Tibial artery (tissue), 4 donors: ENCODE data around the gene VIM.
"Not testable (repeated sequence)": the region's sequence is repeated elsewhere in the genome, so short reads cannot be mapped to it uniquely, and the experiment has no call there.

ENCODE experiments used
- DNase-seq, 2 donors: peaks; one replicate each; pipeline ENCODE4 v3.0.0-alpha.2; 2019
- H3K27ac ChIP-seq, 2 donors: fragments of 200-600 bp; sonication (generic) in 1 of 2; 1 replicate in 1 of 2; 2 replicates in 1 of 2; pipeline ENCODE4 v1.5.1; 2018 to 2019; ENCODE audit warnings: mild to moderate bottlenecking in 1 of 2
- H3K27me3 ChIP-seq, 2 donors: fragments of 200-600 bp; sonication (generic) in 1 of 2; one replicate each; pipeline versions ENCODE4 v1.5.1 to v1.6.0; 2016 to 2019
- H3K36me3 ChIP-seq, 3 donors: fragments of 200-600 bp; sonication (generic) in 2 of 3; one replicate each; pipeline ENCODE4 v1.5.1; 2016 to 2019; ENCODE audit warnings: mild to moderate bottlenecking in 2 of 3
- H3K4me1 ChIP-seq, 4 donors: fragments of 200-600 bp; sonication (generic) in 2 of 4; 1 replicate in 3 of 4; 2 replicates in 1 of 4; pipeline ENCODE4 v1.5.1; 2016 to 2019
- H3K4me3 ChIP-seq, 2 donors: fragments of 200-600 bp; sonication (generic) in 1 of 2; 1 replicate in 1 of 2; 2 replicates in 1 of 2; pipeline ENCODE4 v1.5.1; 2018 to 2019; ENCODE audit warnings: mild to moderate bottlenecking in 2 of 2
- H3K9me3 ChIP-seq, 3 donors: fragments of 200-600 bp; sonication (generic) in 1 of 3; one replicate each; pipeline ENCODE4 v1.5.1; 2016 to 2019
- intact Hi-C: fragments of 100-400 bp; cut with DNase I; formaldehyde crosslinking; loops from one replicate; pipeline ENCODE4 v1.15.0; 2023; ENCODE audit warnings: low total_unique reads
- TF ChIP-seq, protein P1 (sequence below), 2 experiments: fragments of 200-600 bp in 1 of 2; fragments of 450-650 bp in 1 of 2; IDR thresholded peaks; one replicate each; pipeline ENCODE4 v1.5.1; 2017 to 2019; ENCODE audit warnings: antibody characterized with exemption in 2 of 2, mild to moderate bottlenecking in 1 of 2, moderate library complexity in 1 of 2

Gene VIM

GRCh38 chr10:17249820-17250219 is 21.8 kb downstream of the VIM start:
- Histone ChIP-seq H3K9me3 (no peaks in the 10 kb centered on the region), H3K36me3 (no peaks in the 10 kb centered on the region), H3K4me1 (peaks cover 0 to under 1% (median 0%) of the 10 kb centered on the region in 4 donors), H3K27ac (no peak overlapping the region), H3K27me3 (no peaks in the 10 kb centered on the region), H3K4me3 (no peak overlapping the region)
- intact Hi-C loops: loop anchor here (5.0 to 10.0 kb wide), 2 partner anchors 175 to 403 kb away; no protein-coding TSS in a partner anchor
- TF ChIP-seq, protein P1, sequence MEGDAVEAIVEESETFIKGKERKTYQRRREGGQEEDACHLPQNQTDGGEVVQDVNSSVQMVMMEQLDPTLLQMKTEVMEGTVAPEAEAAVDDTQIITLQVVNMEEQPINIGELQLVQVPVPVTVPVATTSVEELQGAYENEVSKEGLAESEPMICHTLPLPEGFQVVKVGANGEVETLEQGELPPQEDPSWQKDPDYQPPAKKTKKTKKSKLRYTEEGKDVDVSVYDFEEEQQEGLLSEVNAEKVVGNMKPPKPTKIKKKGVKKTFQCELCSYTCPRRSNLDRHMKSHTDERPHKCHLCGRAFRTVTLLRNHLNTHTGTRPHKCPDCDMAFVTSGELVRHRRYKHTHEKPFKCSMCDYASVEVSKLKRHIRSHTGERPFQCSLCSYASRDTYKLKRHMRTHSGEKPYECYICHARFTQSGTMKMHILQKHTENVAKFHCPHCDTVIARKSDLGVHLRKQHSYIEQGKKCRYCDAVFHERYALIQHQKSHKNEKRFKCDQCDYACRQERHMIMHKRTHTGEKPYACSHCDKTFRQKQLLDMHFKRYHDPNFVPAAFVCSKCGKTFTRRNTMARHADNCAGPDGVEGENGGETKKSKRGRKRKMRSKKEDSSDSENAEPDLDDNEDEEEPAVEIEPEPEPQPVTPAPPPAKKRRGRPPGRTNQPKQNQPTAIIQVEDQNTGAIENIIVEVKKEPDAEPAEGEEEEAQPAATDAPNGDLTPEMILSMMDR (IDR thresholded peaks at IDR 0.05): peak; percentile 32 to 33
- no peak for DNase-seq

- H3K27me3 ChIP-seq: no peaks in the 10 kb centered on the region
- H3K4me1 ChIP-seq: no peaks in the 10 kb centered on the region
- no peaks in the 10 kb centered on the region for H3K9me3 ChIP-seq
- TF ChIP-seq, protein P1 (IDR thresholded peaks at IDR 0.05): peak; percentile 15 to 31
- no peak overlapping the region for H3K4me3 ChIP-seq
- no peak for DNase-seq
- intact Hi-C loops: loop anchor here (10.0 kb wide), 1 partner anchor 174 kb away; no protein-coding TSS in a partner anchor
- H3K27ac ChIP-seq: no peak overlapping the region
- no peaks in the 10 kb centered on the region for H3K36me3 ChIP-seq
Measured at GRCh38 chr10:17250736-17251135, 22.7 kb downstream of the VIM start.

- not testable (repeated sequence) for H3K27me3 ChIP-seq, H3K9me3 ChIP-seq, DNase-seq, H3K4me3 ChIP-seq, H3K4me1 ChIP-seq, H3K27ac ChIP-seq, H3K36me3 ChIP-seq
- intact Hi-C loops: loop anchor here (10.0 kb wide), 1 partner anchor 170 kb away; no protein-coding TSS in a partner anchor
Measured at GRCh38 chr10:17254543-17255050, 26.6 kb downstream of the VIM start.

DNA sequence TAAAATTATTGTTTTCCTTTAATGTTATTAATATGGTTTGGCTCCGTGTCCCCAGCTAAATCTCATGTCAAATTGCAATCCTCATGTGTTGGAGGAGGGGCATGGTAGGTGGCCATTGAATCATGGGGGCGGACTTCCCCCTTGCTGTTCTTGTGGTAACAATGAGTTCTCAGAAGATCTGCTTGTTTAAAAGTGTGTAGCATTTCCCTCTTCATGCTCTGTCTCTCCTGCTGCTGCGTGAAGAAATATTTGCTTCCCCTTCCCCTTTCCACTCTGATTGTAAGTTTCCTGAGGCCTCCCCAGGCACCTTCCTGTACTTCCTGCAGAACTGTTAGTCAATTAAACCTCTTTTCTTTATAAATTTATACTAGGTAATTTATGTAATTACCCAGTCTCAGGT is 27.5 kb downstream of the VIM start:
- TF ChIP-seq, protein P1 (IDR thresholded peaks at IDR 0.05): no peak
- intact Hi-C loops: loop anchor here (10.0 kb wide), 1 partner anchor 169 kb away; no protein-coding TSS in a partner anchor
- DNase-seq: no peak
- Histone ChIP-seq H3K4me1 (peaks cover 0 to 7% (median 2%) of the 10 kb centered on the region in 4 donors), H3K27ac (no peak overlapping the region), H3K4me3 (no peak overlapping the region), H3K9me3 (no peaks in the 10 kb centered on the region), H3K36me3 (no peaks in the 10 kb centered on the region), H3K27me3 (no peaks in the 10 kb centered on the region)

GRCh38 chr10:17256051-17256450 is 28.0 kb downstream of the VIM start:
- H3K27me3 ChIP-seq: no peaks in the 10 kb centered on the region
- H3K9me3 ChIP-seq: no peaks in the 10 kb centered on the region
- intact Hi-C loops: loop anchor here (10.0 kb wide), 1 partner anchor 169 kb away; no protein-coding TSS in a partner anchor
- H3K4me1 ChIP-seq: peaks cover 0 to 7% (median 2%) of the 10 kb centered on the region in 4 donors
- no peak overlapping the region for H3K27ac ChIP-seq
- no peak overlapping the region for H3K4me3 ChIP-seq
- DNase-seq: no peak
- TF ChIP-seq, protein P1 (IDR thresholded peaks at IDR 0.05): no peak
- H3K36me3 ChIP-seq: no peaks in the 10 kb centered on the region

DNA sequence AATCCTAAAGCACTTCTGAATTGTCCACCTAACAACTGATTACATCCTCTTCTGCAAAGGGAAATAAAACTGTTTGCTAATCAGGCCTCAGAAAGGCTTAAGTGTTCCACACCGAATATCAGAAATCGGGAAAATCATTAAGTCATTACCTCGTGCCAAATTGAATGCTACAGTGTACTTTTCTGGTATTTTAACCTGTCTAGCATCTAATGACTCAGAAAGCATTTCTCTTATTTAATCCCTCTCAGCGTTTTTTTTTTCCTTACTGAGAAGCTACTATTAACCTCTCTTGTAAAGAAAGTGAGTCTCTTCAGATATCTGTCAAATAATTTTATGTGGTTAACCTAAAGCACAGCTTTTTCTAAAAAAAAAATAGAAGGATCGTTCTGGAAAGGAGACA is 28.6 kb downstream of the VIM start:
- Histone ChIP-seq H3K4me1 (peaks cover 0 to 7% (median 2%) of the 10 kb centered on the region in 4 donors), H3K27ac (no peak overlapping the region), H3K27me3 (no peaks in the 10 kb centered on the region), H3K36me3 (no peaks in the 10 kb centered on the region), H3K4me3 (no peak overlapping the region), H3K9me3 (peaks cover 0 to 1% (median 0%) of the 10 kb centered on the region in 3 donors)
- TF ChIP-seq, protein P1 (IDR thresholded peaks at IDR 0.05): no peak
- no peak for DNase-seq
- intact Hi-C loops: loop anchor here (10.0 kb wide), 1 partner anchor 168 kb away; no protein-coding TSS in a partner anchor
